Choroid plexus epithelial cell (primary cell): ENCODE results near the gene CHTF8.

Experiments used
- DNase-seq: peaks from one replicate; pipeline ENCODE4 v3.0.0-alpha.2; 2010; ENCODE audit warnings: low read depth
- H3K4me3 ChIP-seq: 2 replicates; pipeline ENCODE4 v1.5.1; 2011; ENCODE audit warnings: low read depth, mild to moderate bottlenecking, control low read depth, low read length, moderate library complexity
- TF ChIP-seq, protein P1 (sequence below): conservative IDR thresholded peaks from 2 replicates; pipeline ENCODE4 v1.5.1; 2011; ENCODE audit warnings: low read depth, mild to moderate bottlenecking, control low read depth, inconsistent platforms, low read length, moderate library complexity

The CHTF8 gene

DNA sequence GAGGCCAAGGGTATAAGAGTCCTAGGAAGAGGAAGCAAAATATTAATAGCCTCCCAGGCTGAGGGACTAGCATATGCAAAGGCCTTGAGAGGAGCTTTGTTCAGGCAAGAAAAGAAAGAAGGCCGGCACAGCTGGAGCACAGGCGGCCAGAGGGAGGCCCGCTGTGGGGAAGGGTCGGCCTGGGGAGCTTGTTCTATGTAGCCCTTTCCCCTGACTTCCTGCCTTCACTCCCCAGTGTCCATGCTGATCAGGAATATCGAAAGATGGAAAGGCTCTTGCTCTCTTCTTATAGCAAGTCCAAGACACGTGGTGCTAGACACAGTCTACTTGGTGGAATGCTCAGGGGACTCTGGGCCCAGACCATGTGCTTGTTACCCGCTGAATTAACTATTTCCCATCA lies 54.3 kb downstream of the CHTF8 start:
- TF ChIP-seq, protein P1, sequence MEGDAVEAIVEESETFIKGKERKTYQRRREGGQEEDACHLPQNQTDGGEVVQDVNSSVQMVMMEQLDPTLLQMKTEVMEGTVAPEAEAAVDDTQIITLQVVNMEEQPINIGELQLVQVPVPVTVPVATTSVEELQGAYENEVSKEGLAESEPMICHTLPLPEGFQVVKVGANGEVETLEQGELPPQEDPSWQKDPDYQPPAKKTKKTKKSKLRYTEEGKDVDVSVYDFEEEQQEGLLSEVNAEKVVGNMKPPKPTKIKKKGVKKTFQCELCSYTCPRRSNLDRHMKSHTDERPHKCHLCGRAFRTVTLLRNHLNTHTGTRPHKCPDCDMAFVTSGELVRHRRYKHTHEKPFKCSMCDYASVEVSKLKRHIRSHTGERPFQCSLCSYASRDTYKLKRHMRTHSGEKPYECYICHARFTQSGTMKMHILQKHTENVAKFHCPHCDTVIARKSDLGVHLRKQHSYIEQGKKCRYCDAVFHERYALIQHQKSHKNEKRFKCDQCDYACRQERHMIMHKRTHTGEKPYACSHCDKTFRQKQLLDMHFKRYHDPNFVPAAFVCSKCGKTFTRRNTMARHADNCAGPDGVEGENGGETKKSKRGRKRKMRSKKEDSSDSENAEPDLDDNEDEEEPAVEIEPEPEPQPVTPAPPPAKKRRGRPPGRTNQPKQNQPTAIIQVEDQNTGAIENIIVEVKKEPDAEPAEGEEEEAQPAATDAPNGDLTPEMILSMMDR, result no peak
- no peak overlapping the region for H3K4me3 ChIP-seq
- DNase-seq, result no peak

- TF ChIP-seq, protein P1, result no peak
- no peak overlapping the region for H3K4me3 ChIP-seq
- no peak for DNase-seq
Observed at GRCh38 chr16:69077251-69077650, 55.1 kb downstream of the CHTF8 start.

- peak; percentile 79 for DNase-seq
- TF ChIP-seq, protein P1, result no peak
- H3K4me3 ChIP-seq, result no peak overlapping the region
Observed at GRCh38 chr16:69073181-69073702, 59.1 kb downstream of the CHTF8 start.

GRCh38 chr16:69072640-69072974 lies 59.8 kb downstream of the CHTF8 start:
- DNase-seq, result no peak
- TF ChIP-seq, protein P1, result no peak
- H3K4me3 ChIP-seq, result no peak overlapping the region

- no peak for DNase-seq
- H3K4me3 ChIP-seq, result no peak overlapping the region
- TF ChIP-seq, protein P1, result no peak
Observed at GRCh38 chr16:69071036-69071435, 61.4 kb downstream of the CHTF8 start.

- DNase-seq, result no peak
- TF ChIP-seq, protein P1, result no peak
- no peak overlapping the region for H3K4me3 ChIP-seq
Observed at GRCh38 chr16:69069504-69069903, 62.9 kb downstream of the CHTF8 start.
